ENCODE measurements around the gene PPP1R8. TPM values are rescaled to one million over a fixed set of nuclear protein-coding genes. Genes with fewer than 3 reads are reported as not detected.

PPP1R8 gene
- total and polyA plus RNA-seq, 10 of the 15 experiments (the other 5 are each of a cell fraction or from before 2014, with no cell fraction given), result 10.2 to 77.0 (median 53.0) TPM

GRCh38 chr1:27862671-27863537, 32.3 kb downstream of the PPP1R8 start (continued):
- TF ChIP-seq IRF5 (IDR thresholded peaks at IDR 0.05; ENCODE audit: borderline replicate concordance) (no peak), SP1 (IDR thresholded peaks at IDR 0.05; ENCODE audit: low read depth, low read length) (no peak), HSF1 (IDR thresholded peaks at IDR 0.05; ENCODE audit: low read depth, low read length) (no peak), HDGF (IDR thresholded peaks at IDR 0.05) (peak; percentile 95), BCL3 (IDR thresholded peaks at IDR 0.05; ENCODE audit: borderline replicate concordance, insufficient read depth, low read depth, low read length, poor library complexity, severe bottlenecking) (no peak), POLR2AphosphoS2 (IDR thresholded peaks at IDR 0.05; ENCODE audit: low read depth, low read length) (no peak), ZNF687 (IDR thresholded peaks at IDR 0.05) (peak; percentile 84), ASH2L (IDR thresholded peaks at IDR 0.05; ENCODE audit: borderline replicate concordance, low read depth) (no peak; the same call in 1 of the 2 replicates), MEF2B (IDR thresholded peaks at IDR 0.05; ENCODE audit: partially characterized antibody, poor library complexity, severe bottlenecking) (peak; percentile 68), PBX3 (IDR thresholded peaks at IDR 0.05; ENCODE audit: insufficient replicate concordance, low read depth, low read length) (peak; percentile 53), IKZF2 (IDR thresholded peaks at IDR 0.05) (peak; percentile 98), IKZF1 (conservative IDR thresholded peaks at IDR 0.05) (peak; percentile 97), ZNF207 (IDR thresholded peaks at IDR 0.05; ENCODE audit: borderline replicate concordance) (no peak), CEBPZ (IDR thresholded peaks at IDR 0.05; ENCODE audit: low read depth, low read length) (no peak), CREM (IDR thresholded peaks at IDR 0.05; ENCODE audit: low read depth) (no peak; the same call in 1 of the 2 replicates)
